HepG2 (cell line): ENCODE results near the gene MYO19. TPM values are rescaled to one million over a fixed set of nuclear protein-coding genes. Genes with fewer than 3 reads are reported as not detected.

Source experiments
- FOXK1 ChIP-seq: sonication (generic); formaldehyde crosslinking; IDR thresholded peaks from 2 replicates; pipeline ENCODE4 v1.4.0; 2020; ENCODE audit warnings: low read depth, missing genetic modification reagents, borderline replicate concordance
- IKZF4 ChIP-seq: sonication (generic); formaldehyde crosslinking; IDR thresholded peaks from 2 replicates; pipeline ENCODE4 v1.5.1; 2020; ENCODE audit warnings: borderline replicate concordance, mild to moderate bottlenecking, low read depth, missing genetic modification reagents; ENCODE audit errors: not compliant biosample characterization
- JDP2 ChIP-seq: sonication (generic); formaldehyde crosslinking; IDR thresholded peaks from 2 replicates; pipeline ENCODE4 v1.8.1; 2022; ENCODE audit warnings: missing genetic modification reagents, borderline replicate concordance
- KDM3A ChIP-seq: IDR thresholded peaks from 2 replicates; pipeline ENCODE4 v1.6.1; 2018; ENCODE audit warnings: low read depth, missing compliant biosample characterization
- POLR2AphosphoS2 ChIP-seq: IDR thresholded peaks from 2 replicates; pipeline ENCODE4 v1.6.1; 2011; ENCODE audit warnings: low read depth, low read length, improper control_type of control experiment
- SMAD9 ChIP-seq: sonication (generic); formaldehyde crosslinking; IDR thresholded peaks from 2 replicates; pipeline ENCODE4 v1.5.1; 2020; ENCODE audit warnings: mild to moderate bottlenecking, missing genetic modification reagents
- SOX5 ChIP-seq: IDR thresholded peaks from 2 replicates; pipeline ENCODE4 v1.6.1; 2016; ENCODE audit warnings: borderline replicate concordance
- TRIM24 ChIP-seq: sonication (generic); formaldehyde crosslinking; IDR thresholded peaks from 2 replicates; pipeline ENCODE4 v1.8.0; 2022; ENCODE audit warnings: mild to moderate bottlenecking, missing genetic modification reagents
- TSC22D2 ChIP-seq: sonication (generic); formaldehyde crosslinking; IDR thresholded peaks from 2 replicates; pipeline ENCODE4 v1.5.1; 2020; ENCODE audit warnings: missing genetic modification reagents, mild to moderate bottlenecking, borderline replicate concordance
- XRCC5 ChIP-seq: fragments of 200-400 bp; formaldehyde crosslinking; optimal IDR thresholded peaks from 2 replicates; pipeline ENCODE3; 2017; ENCODE audit warnings: mild to moderate bottlenecking, low read length
- ZBTB21 ChIP-seq: sonication (generic); formaldehyde crosslinking; IDR thresholded peaks from 2 replicates; pipeline ENCODE4 v1.4.0; 2020; ENCODE audit warnings: missing genetic modification reagents
- ZNF17 ChIP-seq: sonication (generic); formaldehyde crosslinking; IDR thresholded peaks from 2 replicates; pipeline ENCODE4 v1.5.0; 2020; ENCODE audit warnings: mild to moderate bottlenecking, missing genetic modification reagents
- ZNF274 ChIP-seq: sonication (generic); formaldehyde crosslinking; IDR thresholded peaks from 2 replicates; pipeline ENCODE4 v1.5.1; 2020; ENCODE audit warnings: mild to moderate bottlenecking, missing genetic modification reagents
- ZNF34 ChIP-seq: sonication (generic); formaldehyde crosslinking; IDR thresholded peaks from 2 replicates; pipeline ENCODE4 v1.4.0; 2020; ENCODE audit warnings: mild to moderate bottlenecking, missing genetic modification reagents, borderline replicate concordance
- ZNF343 ChIP-seq: sonication (generic); formaldehyde crosslinking; IDR thresholded peaks from 2 replicates; pipeline ENCODE4 v1.4.0; 2020; ENCODE audit warnings: mild to moderate bottlenecking, missing genetic modification reagents
- ZNF687 ChIP-seq: sonication (generic); formaldehyde crosslinking; IDR thresholded peaks from 2 replicates; pipeline ENCODE4 v1.5.1; 2020; ENCODE audit warnings: mild to moderate bottlenecking, missing genetic modification reagents, moderate library complexity
- ZNF704 ChIP-seq: sonication (generic); formaldehyde crosslinking; IDR thresholded peaks from 2 replicates; pipeline ENCODE4 v1.8.1; 2023; ENCODE audit warnings: mild to moderate bottlenecking, inconsistent platforms, moderate library complexity, missing genetic modification reagents, borderline replicate concordance
- ZNF710 ChIP-seq: sonication (generic); formaldehyde crosslinking; IDR thresholded peaks from 2 replicates; pipeline ENCODE4 v1.5.0; 2020; ENCODE audit warnings: mild to moderate bottlenecking, missing genetic modification reagents, borderline replicate concordance
- ZNF740 ChIP-seq: sonication (generic); formaldehyde crosslinking; IDR thresholded peaks from 2 replicates; pipeline ENCODE4 v1.4.0; 2020; ENCODE audit warnings: missing genetic modification reagents
- ZNF772 ChIP-seq: sonication (generic); formaldehyde crosslinking; IDR thresholded peaks from 2 replicates; pipeline ENCODE4 v1.5.0; 2020; ENCODE audit warnings: mild to moderate bottlenecking, missing genetic modification reagents
- ZNF879 ChIP-seq: sonication (generic); formaldehyde crosslinking; IDR thresholded peaks from 2 replicates; pipeline ENCODE4 v1.8.1; 2023; ENCODE audit warnings: missing genetic modification reagents
- polyA plus RNA-seq, 8 experiments: library from polyadenylated mRNA; depleted of rRNA in 3 of 8; stranded (reverse) in 7 of 8; unstranded in 1 of 8; fragments of >200 nt; fragmentation: Illumina TruSeq in 4 of 8; extraction: Trizol in 4 of 8; gene quantifications; 2 replicates each; pipeline versions ENCODE4 v1.2.1 to v1.2.3, GENCODE V29; 2011 to 2016; ENCODE audit warnings: low read depth in 4 of 8, missing spikeins in 1 of 8, mixed read lengths in 1 of 8; ENCODE audit not compliant: insufficient read depth in 1 of 8
- total RNA-seq, 5 experiments: library from RNA; depleted of rRNA; stranded (reverse); fragments of >200 nt; fragmentation: Illumina TruSeq; extraction: Trizol; gene quantifications; 2 replicates each; pipeline ENCODE4 v1.2.3, GENCODE V29; 2016; ENCODE audit warnings: low read depth in 1 of 5

Gene MYO19
- total and polyA plus RNA-seq, 2 of the 13 experiments (the other 11 are each of a cell fraction or from before 2014, with no cell fraction given), result 75.7 to 82.3 TPM

GRCh38 chr17:36486204-36487194, 48.2 kb downstream of the MYO19 start, which contains the start of gene ZNHIT3 (continued):
- TF ChIP-seq ZNF687 (CRISPR knock-in tag) (peak; percentile 94), ZBTB21 (CRISPR knock-in tag) (0 out of 2 replicates have a peak, but pooled peaks have one; percentile 25), ZNF704 (no peak), ZNF740 (CRISPR knock-in tag) (no peak), ZNF34 (no peak), ZNF710 (no peak; the same call in 1 of the 2 replicates), JDP2 (no peak), TRIM24 (CRISPR knock-in tag) (no peak), IKZF4 (peak; percentile 77), ZNF879 (no peak), SOX5 (CRISPR knock-in tag) (peak; percentile 46; the same call in 1 of the 2 replicates), ZNF274 (no peak), ZNF343 (CRISPR knock-in tag) (0 out of 2 replicates have a peak, but pooled peaks have one; percentile 36), POLR2AphosphoS2 (peak; percentile 98), FOXK1 (CRISPR knock-in tag) (peak; percentile 64; the same call in 1 of the 2 replicates), XRCC5 (peak; percentile 99), ZNF17 (no peak), TSC22D2 (CRISPR knock-in tag) (peak; percentile 82; the same call in 1 of the 2 replicates), KDM3A (no peak), ZNF772 (no peak; the same call in 1 of the 2 replicates), SMAD9 (CRISPR knock-in tag) (peak; percentile 87; the same call in 1 of the 2 replicates)
